Measurements from ENCODE around the gene TNNC2. TPM values are rescaled to one million over a fixed set of nuclear protein-coding genes. Genes with fewer than 3 reads are reported as not detected.

Gene TNNC2
- total RNA-seq, 4 donors from 2014 or later = 2.3 to 12.0 (median 6.5) TPM; not detected in 1

- no peaks in the 10 kb centered on the region for H3K27me3 ChIP-seq
- peaks cover 0 to 48% (median 23%) of the 10 kb centered on the region in 4 donors for H3K4me1 ChIP-seq
- TF ChIP-seq CTCF (IDR thresholded peaks at IDR 0.05) (no peak), EP300 (IDR thresholded peaks at IDR 0.05) (no peak), POLR2A (IDR thresholded peaks at IDR 0.05) (no peak)
- no peak overlapping the region for H3K4me3 ChIP-seq
- no peaks in the 10 kb centered on the region for H3K9me3 ChIP-seq
- H3K36me3 ChIP-seq = peaks cover 0 to 61% (median under 1%) of the 10 kb centered on the region in 3 donors
- DNase-seq (ENCODE audit: low spot score in 2 of 2) = no peak
- H3K27ac ChIP-seq = no peak overlapping the region
- 74 to 76% methylated on average over 2 of the region's 2 CpGs for WGBS, 2 donors
Observed at GRCh38 chr20:45853484-45853883, 26.4 kb upstream of the TNNC2 start.

- 95 to 96% methylated on average over 6 of the region's 6 CpGs for WGBS, 2 donors
- H3K36me3 ChIP-seq = peaks cover 0 to 72% (median 9%) of the 10 kb centered on the region in 3 donors
- no peak overlapping the region for H3K27ac ChIP-seq
- H3K4me3 ChIP-seq = no peak overlapping the region
- no peak for DNase-seq (ENCODE audit: low spot score in 2 of 2)
- peaks cover 0 to 39% (median 19%) of the 10 kb centered on the region in 4 donors for H3K4me1 ChIP-seq
- no peaks in the 10 kb centered on the region for H3K9me3 ChIP-seq
- no peaks in the 10 kb centered on the region for H3K27me3 ChIP-seq
- no peak for TF ChIP-seq POLR2A (IDR thresholded peaks at IDR 0.05)
- TF ChIP-seq CTCF (IDR thresholded peaks at IDR 0.05) = no peak
- TF ChIP-seq EP300 (IDR thresholded peaks at IDR 0.05) = no peak
Observed at GRCh38 chr20:45852326-45852725, 25.2 kb upstream of the TNNC2 start.

GRCh38 chr20:45851501-45851900 is 24.4 kb upstream of the TNNC2 start:
- Histone ChIP-seq H3K27ac (no peak overlapping the region), H3K9me3 (no peaks in the 10 kb centered on the region), H3K4me1 (peaks cover 0 to 39% (median 16%) of the 10 kb centered on the region in 4 donors), H3K4me3 (no peak overlapping the region), H3K27me3 (no peaks in the 10 kb centered on the region), H3K36me3 (peaks cover 0 to 80% (median 10%) of the 10 kb centered on the region in 3 donors)
- TF ChIP-seq POLR2A (IDR thresholded peaks at IDR 0.05) = no peak
- no peak for TF ChIP-seq CTCF (IDR thresholded peaks at IDR 0.05)
- DNase-seq (ENCODE audit: low spot score in 2 of 2) = no peak

GRCh38 chr20:45850926-45851325 is 23.8 kb upstream of the TNNC2 start:
- H3K9me3 ChIP-seq = no peaks in the 10 kb centered on the region
- no peak overlapping the region for H3K4me3 ChIP-seq
- peaks cover 0 to 33% (median 10%) of the 10 kb centered on the region in 4 donors for H3K4me1 ChIP-seq
- no peaks in the 10 kb centered on the region for H3K27me3 ChIP-seq
- peaks cover 0 to 86% (median 10%) of the 10 kb centered on the region in 3 donors for H3K36me3 ChIP-seq
- H3K27ac ChIP-seq = no peak overlapping the region
- DNase-seq (ENCODE audit: low spot score in 2 of 2) = no peak
- 88 to 100% methylated on average over 1 of the region's 1 CpG for WGBS, 2 donors
- TF ChIP-seq EP300 (IDR thresholded peaks at IDR 0.05) (no peak), POLR2A (IDR thresholded peaks at IDR 0.05) (no peak), CTCF (IDR thresholded peaks at IDR 0.05) (no peak)

- DNase-seq (ENCODE audit: low spot score in 2 of 2) = no peak
- Histone ChIP-seq H3K27ac (no peak overlapping the region), H3K4me3 (no peak overlapping the region), H3K36me3 (peaks cover 0 to 93% (median 10%) of the 10 kb centered on the region in 3 donors), H3K9me3 (no peaks in the 10 kb centered on the region), H3K27me3 (no peaks in the 10 kb centered on the region), H3K4me1 (peaks cover 0 to 26% (median 5%) of the 10 kb centered on the region in 4 donors)
- WGBS, 2 donors = 88 to 95% methylated on average over 2 of the region's 2 CpGs
- TF ChIP-seq CTCF (IDR thresholded peaks at IDR 0.05) = no peak
- no peak for TF ChIP-seq EP300 (IDR thresholded peaks at IDR 0.05)
Observed at GRCh38 chr20:45850238-45850637, 23.1 kb upstream of the TNNC2 start.
